Spleen (tissue), 11 donors: Measurements from ENCODE around the gene CERS1. TPM values are rescaled to one million over a fixed set of nuclear protein-coding genes. Genes with fewer than 3 reads are reported as not detected.

Experiments
- DNase-seq: peaks from one replicate; pipeline ENCODE4 v3.0.0-alpha.2; 2020
- H3K27ac ChIP-seq, 8 donors: fragments of 200-600 bp; sonication (generic) in 7 of 8; 1 replicate in 4 of 8; 2 replicates in 4 of 8; pipeline versions ENCODE4 v1.5.0 to v1.8.0; 2016 to 2021; ENCODE audit warnings: inconsistent platforms in 4 of 8, mild to moderate bottlenecking in 4 of 8, moderate library complexity in 1 of 8
- H3K27me3 ChIP-seq, 7 donors: fragments of 200-600 bp; sonication (generic) in 6 of 7; replicated peaks in 1 of 7; 1 replicate in 4 of 7; 2 replicates in 3 of 7; pipeline versions ENCODE4 v1.5.0 to v1.8.0; 2016 to 2021; ENCODE audit warnings: inconsistent platforms in 3 of 7, mild to moderate bottlenecking in 1 of 7
- H3K36me3 ChIP-seq, 6 donors: fragments of 200-600 bp; sonication (generic) in 5 of 6; 1 replicate in 4 of 6; 2 replicates in 2 of 6; pipeline versions ENCODE4 v1.5.0 to v1.8.0; 2016 to 2021; ENCODE audit warnings: inconsistent platforms in 2 of 6
- H3K4me1 ChIP-seq, 6 donors: fragments of 200-600 bp; sonication (generic) in 5 of 6; 1 replicate in 3 of 6; 2 replicates in 3 of 6; pipeline versions ENCODE4 v1.5.0 to v1.8.0; 2016 to 2021; ENCODE audit warnings: inconsistent platforms in 3 of 6
- H3K4me3 ChIP-seq, 8 donors: fragments of 200-600 bp; sonication (generic) in 7 of 8; 1 replicate in 4 of 8; 2 replicates in 4 of 8; pipeline versions ENCODE4 v1.5.0 to v1.8.0; 2016 to 2021; ENCODE audit warnings: inconsistent platforms in 4 of 8, mild to moderate bottlenecking in 4 of 8, moderate library complexity in 2 of 8
- H3K9me3 ChIP-seq, 8 donors: fragments of 200-600 bp; sonication (generic) in 7 of 8; 1 replicate in 4 of 8; 2 replicates in 4 of 8; pipeline versions ENCODE4 v1.5.0 to v1.8.0; 2016 to 2021; ENCODE audit warnings: inconsistent platforms in 4 of 8
- POLR2A ChIP-seq, 3 donors: fragments of 450-650 bp; IDR thresholded peaks; one replicate each; pipeline ENCODE4 v1.5.1; 2017; ENCODE audit warnings: antibody characterized with exemption in 3 of 3, mild to moderate bottlenecking in 1 of 3
- POLR2AphosphoS5 ChIP-seq, 3 donors: sonication (generic); formaldehyde crosslinking; IDR thresholded peaks; one replicate each; pipeline ENCODE4 v1.5.1; 2017; ENCODE audit warnings: antibody characterized with exemption in 3 of 3
- WGBS, 5 donors: extraction: QIAGEN DNeasy Blood & Tissue Kit in 3 of 5; methylation state at CpG; one replicate each; pipeline versions ENCODE4 v1.1.5 to v1.1.7; 2013 to 2018; 5-methylcytosine and 5-hydroxymethylcytosine counted together
- intact Hi-C: fragments of 100-400 bp; cut with DNase I; formaldehyde crosslinking; loops from one replicate; pipeline ENCODE4 v1.15.0; 2023; ENCODE audit warnings: low total_unique reads
- polyA plus RNA-seq, 3 donors: library from polyadenylated mRNA; stranded (reverse); fragments of 200-250 nt; gene quantifications; one replicate each; pipeline ENCODE4 v1.2.1, GENCODE V29; 2013
- total RNA-seq, 7 donors: library from RNA; depleted of rRNA in 3 of 7; stranded (reverse); fragments of >200 nt in 3 of 7; fragmentation: NEBNext Ultra II Directional in 4 of 7; extraction: Animal tissue kit (Norgen Biotek cat#: 25700) in 4 of 7; gene quantifications; one replicate each; pipeline versions ENCODE4 v1.1.0 to v1.2.1, GENCODE V29; 2016 to 2021
- TF ChIP-seq, protein P1 (sequence below), 11 experiments: fragments of 200-600 bp in 7 of 11; fragments of 450-650 bp in 4 of 11; sonication (generic) in 4 of 11; IDR thresholded peaks in 8 of 11; conservative IDR thresholded peaks in 3 of 11; 1 replicate in 7 of 11; 2 replicates in 4 of 11; pipeline versions ENCODE4 v1.4.0 to v1.8.0; 2016 to 2021; ENCODE audit warnings: antibody characterized with exemption in 11 of 11, inconsistent platforms in 4 of 11, mild to moderate bottlenecking in 1 of 11
- donor health status: healthy with polysubstance abuse.
- donor health status: DM: no; HTN: no; CAD: no; lungs with moderate emphysema.
- donor health status: DM: no; HTN: no; CAD: no.
- donor health status: Bipolar disorder and iron deficiency.
- donor health status: healthy.
- donor health status: DM: no; HTN: no; CAD: no.
- donor health status: DM: yes; HTN: yes; CAD: no.

CERS1 gene
- total and polyA plus RNA-seq, 10 donors: 0.06 to 0.50 (median 0.39) TPM; not detected in 4

GRCh38 chr19:18847549-18848463 lies 48.2 kb downstream of the CERS1 start:
- TF ChIP-seq, protein P1, sequence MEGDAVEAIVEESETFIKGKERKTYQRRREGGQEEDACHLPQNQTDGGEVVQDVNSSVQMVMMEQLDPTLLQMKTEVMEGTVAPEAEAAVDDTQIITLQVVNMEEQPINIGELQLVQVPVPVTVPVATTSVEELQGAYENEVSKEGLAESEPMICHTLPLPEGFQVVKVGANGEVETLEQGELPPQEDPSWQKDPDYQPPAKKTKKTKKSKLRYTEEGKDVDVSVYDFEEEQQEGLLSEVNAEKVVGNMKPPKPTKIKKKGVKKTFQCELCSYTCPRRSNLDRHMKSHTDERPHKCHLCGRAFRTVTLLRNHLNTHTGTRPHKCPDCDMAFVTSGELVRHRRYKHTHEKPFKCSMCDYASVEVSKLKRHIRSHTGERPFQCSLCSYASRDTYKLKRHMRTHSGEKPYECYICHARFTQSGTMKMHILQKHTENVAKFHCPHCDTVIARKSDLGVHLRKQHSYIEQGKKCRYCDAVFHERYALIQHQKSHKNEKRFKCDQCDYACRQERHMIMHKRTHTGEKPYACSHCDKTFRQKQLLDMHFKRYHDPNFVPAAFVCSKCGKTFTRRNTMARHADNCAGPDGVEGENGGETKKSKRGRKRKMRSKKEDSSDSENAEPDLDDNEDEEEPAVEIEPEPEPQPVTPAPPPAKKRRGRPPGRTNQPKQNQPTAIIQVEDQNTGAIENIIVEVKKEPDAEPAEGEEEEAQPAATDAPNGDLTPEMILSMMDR (IDR thresholded peaks at IDR 0.05 in 8 of 11, conservative IDR thresholded peaks at IDR 0.05 in 3 of 11): peak in 6 of 11 experiments; percentile 14 to 51 (median 32)
- TF ChIP-seq POLR2AphosphoS5 (IDR thresholded peaks at IDR 0.05) (no peak), POLR2A (IDR thresholded peaks at IDR 0.05) (no peak)
- Histone ChIP-seq H3K9me3 (no peaks in the 10 kb centered on the region), H3K36me3 (peaks cover 0 to 64% (median 41%) of the 10 kb centered on the region in 6 donors), H3K4me3 (peak overlapping the region in 1 of 8 donors; percentile 41), H3K27me3 (no peaks in the 10 kb centered on the region), H3K4me1 (peaks cover 49 to 88% (median 79%) of the 10 kb centered on the region in 6 donors), H3K27ac (peak overlapping the region; percentile 10 to 91 (median 84))
- 74 to 87% (median 85%) methylated on average over 17 to 24 of the region's 24 CpGs for WGBS, 5 donors
- DNase-seq: peak; percentile 73
- intact Hi-C loops: loop anchor here (5.0 to 10.0 kb wide), 2 partner anchors 256 to 383 kb away; no protein-coding TSS in a partner anchor

GRCh38 chr19:18846862-18847548 lies 49.0 kb downstream of the CERS1 start:
- peak; percentile 94 for DNase-seq
- no peak overlapping the region for H3K4me3 ChIP-seq
- peaks cover 0 to 56% (median 33%) of the 10 kb centered on the region in 6 donors for H3K36me3 ChIP-seq
- no peaks in the 10 kb centered on the region for H3K9me3 ChIP-seq
- WGBS, 5 donors: 60 to 66% (median 64%) methylated on average over 19 of the region's 19 CpGs
- intact Hi-C loops: loop anchor here (5.0 to 10.0 kb wide), 2 partner anchors 255 to 382 kb away; no protein-coding TSS in a partner anchor
- TF ChIP-seq, protein P1 (IDR thresholded peaks at IDR 0.05 in 8 of 11, conservative IDR thresholded peaks at IDR 0.05 in 3 of 11): peak; percentile 23 to 87 (median 82)
- TF ChIP-seq POLR2A (IDR thresholded peaks at IDR 0.05) (no peak), POLR2AphosphoS5 (IDR thresholded peaks at IDR 0.05) (peak; percentile 49 to 73 (median 59))
- peak overlapping the region in 5 of 8 donors; percentile 84 to 91 (median 86) for H3K27ac ChIP-seq
- H3K27me3 ChIP-seq: no peaks in the 10 kb centered on the region
- H3K4me1 ChIP-seq: peaks cover 57 to 96% (median 87%) of the 10 kb centered on the region in 6 donors

DNA sequence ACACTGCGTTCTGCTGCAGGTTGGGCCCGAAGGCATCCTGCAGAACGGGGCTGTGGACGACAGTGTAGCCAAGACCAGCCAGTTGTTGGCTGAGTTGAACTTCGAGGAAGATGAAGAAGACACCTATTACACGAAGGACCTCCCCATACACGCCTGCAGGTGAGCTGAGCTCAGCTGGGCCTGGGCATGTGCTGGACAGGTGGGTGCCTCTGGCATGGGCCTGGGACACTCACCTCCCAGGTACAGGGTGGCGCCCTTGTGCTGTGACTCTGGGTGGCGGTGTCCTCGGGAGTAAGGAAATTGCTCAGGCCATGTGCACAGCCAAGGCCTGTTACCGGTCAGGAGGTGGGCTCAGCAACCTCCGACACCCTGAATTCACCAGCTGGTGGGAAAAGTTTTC lies 50.0 kb downstream of the CERS1 start:
- no peak for TF ChIP-seq POLR2A (IDR thresholded peaks at IDR 0.05)
- TF ChIP-seq POLR2AphosphoS5 (IDR thresholded peaks at IDR 0.05): peak in 1 of 3 donors; percentile 18
- Histone ChIP-seq H3K27me3 (no peaks in the 10 kb centered on the region), H3K27ac (peak overlapping the region in 1 of 8 donors; percentile 91), H3K4me1 (peaks cover 64 to 100% (median 96%) of the 10 kb centered on the region in 6 donors), H3K9me3 (no peaks in the 10 kb centered on the region), H3K4me3 (no peak overlapping the region), H3K36me3 (peaks cover 0 to 52% (median 23%) of the 10 kb centered on the region in 6 donors)
- WGBS, 5 donors: 86 to 93% (median 90%) methylated on average over 9 to 12 of the region's 12 CpGs
- intact Hi-C loops: loop anchor here (5.0 to 10.0 kb wide), 2 partner anchors 254 to 381 kb away; no protein-coding TSS in a partner anchor
- peak; percentile 63 for DNase-seq

GRCh38 chr19:18844806-18845329 lies 51.1 kb downstream of the CERS1 start:
- no peak for DNase-seq
- H3K36me3 ChIP-seq: peaks cover 0 to 48% (median 12%) of the 10 kb centered on the region in 6 donors
- intact Hi-C loops: loop anchor here (5.0 to 10.0 kb wide), 2 partner anchors 253 to 380 kb away; no protein-coding TSS in a partner anchor
- no peaks in the 10 kb centered on the region for H3K9me3 ChIP-seq
- no peak for TF ChIP-seq POLR2A (IDR thresholded peaks at IDR 0.05)
- peak in 1 of 3 donors; percentile 19 for TF ChIP-seq POLR2AphosphoS5 (IDR thresholded peaks at IDR 0.05)
- TF ChIP-seq, protein P1 (IDR thresholded peaks at IDR 0.05 in 8 of 11, conservative IDR thresholded peaks at IDR 0.05 in 3 of 11): no peak
- peak overlapping the region in 1 of 8 donors; percentile 91 for H3K27ac ChIP-seq
- H3K4me1 ChIP-seq: peaks cover 68 to 100% (median 96%) of the 10 kb centered on the region in 6 donors
- H3K4me3 ChIP-seq: no peak overlapping the region
- 89 to 99% (median 93%) methylated on average over 3 to 8 of the region's 8 CpGs for WGBS, 5 donors
- H3K27me3 ChIP-seq: no peaks in the 10 kb centered on the region
